Hematopoietic multipotent progenitor cell treated with erythropoietin and hydrocortisone succinate and interleukin-3 and kit ligand, for 8 days (in vitro differentiated cells): ENCODE measurements around the gene CLIP1.

ENCODE experiments used
- DNase-seq: peaks from one replicate; pipeline ENCODE4 v3.0.0-alpha.2; 2015

The CLIP1 gene

DNA sequence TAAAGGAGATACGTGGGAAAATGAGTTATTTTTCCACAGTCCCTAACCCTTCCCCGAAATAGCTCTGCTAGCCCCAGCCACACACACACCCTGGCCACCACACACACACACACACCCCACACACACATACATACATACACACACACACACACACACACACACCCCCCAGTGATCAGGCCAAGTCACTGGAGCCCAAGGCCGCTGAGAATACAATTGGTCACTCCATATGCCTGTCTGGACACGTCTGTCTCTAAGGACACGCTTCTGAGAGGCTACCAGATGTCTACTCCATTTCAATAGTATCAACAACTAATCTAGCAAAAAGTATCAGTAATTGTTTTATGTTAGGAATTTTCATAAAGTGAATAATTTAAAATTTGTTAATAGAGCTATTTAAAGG lies 183.6 kb downstream of the CLIP1 start:
- DNase-seq = no peak

DNA sequence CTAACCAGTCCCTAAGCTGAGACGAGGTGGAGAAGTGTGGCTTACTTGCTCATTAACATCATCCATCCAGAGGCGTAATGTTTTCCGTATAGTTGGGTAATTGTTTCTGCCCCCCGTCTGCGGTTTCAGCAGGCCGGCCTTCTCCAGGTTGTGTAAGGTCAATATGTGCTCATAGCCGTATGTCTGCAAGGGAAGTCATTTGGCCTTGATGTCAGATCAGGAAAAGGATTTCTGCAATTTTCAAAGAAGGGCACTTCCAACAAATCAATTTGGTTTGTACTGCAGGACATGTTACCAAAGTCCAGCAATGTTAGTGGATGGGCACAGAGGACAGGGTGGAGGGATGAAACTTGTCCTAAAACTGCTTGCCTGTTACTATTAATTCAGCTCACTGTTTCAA lies 186.7 kb downstream of the CLIP1 start:
- no peak for DNase-seq

GRCh38 chr12:122232691-122233090 lies 189.8 kb downstream of the CLIP1 start:
- no peak for DNase-seq

DNA sequence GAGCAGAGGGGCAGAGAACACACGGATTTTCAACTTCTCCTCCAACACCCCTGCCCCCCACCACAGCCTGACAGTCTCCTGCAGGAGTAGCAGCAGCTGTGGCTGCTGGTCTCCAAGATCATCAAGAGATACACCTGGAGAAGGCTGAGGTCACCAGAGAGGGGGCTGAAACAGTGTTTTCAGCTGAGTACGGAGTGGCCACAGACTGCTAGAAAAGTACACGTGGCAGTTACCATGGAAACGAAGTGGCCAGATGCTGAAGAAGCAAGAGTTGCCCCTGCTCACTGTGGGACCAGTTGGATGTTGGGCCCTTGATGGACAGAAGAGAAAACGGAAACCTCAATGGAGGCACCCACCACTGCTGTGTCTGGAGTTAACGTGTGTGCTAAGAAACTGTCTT lies 191.7 kb downstream of the CLIP1 start:
- no peak for DNase-seq

DNA sequence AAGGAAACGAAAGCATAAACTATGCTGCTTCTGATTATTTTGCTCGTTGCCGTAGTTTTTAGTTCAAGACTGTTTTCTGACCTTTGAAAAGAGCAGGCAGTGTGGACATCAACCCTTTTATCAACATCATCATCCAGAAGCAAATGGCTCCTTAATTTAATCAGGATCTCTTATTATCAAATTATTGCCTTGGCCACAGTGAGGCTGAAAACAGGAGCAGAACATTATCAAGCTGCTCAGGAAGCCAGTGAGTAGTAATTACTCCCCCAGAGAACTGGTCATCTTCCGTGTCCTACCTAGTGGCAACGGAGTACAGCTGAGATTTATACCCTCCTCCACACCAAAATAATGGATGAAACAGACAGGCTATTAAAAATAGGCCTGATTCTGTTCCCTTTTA lies 194.4 kb downstream of the CLIP1 start:
- DNase-seq = no peak

GRCh38 chr12:122227341-122227740 lies 195.1 kb downstream of the CLIP1 start:
- no peak for DNase-seq

GRCh38 chr12:122226366-122227125 lies 195.9 kb downstream of the CLIP1 start:
- DNase-seq = no peak

DNA sequence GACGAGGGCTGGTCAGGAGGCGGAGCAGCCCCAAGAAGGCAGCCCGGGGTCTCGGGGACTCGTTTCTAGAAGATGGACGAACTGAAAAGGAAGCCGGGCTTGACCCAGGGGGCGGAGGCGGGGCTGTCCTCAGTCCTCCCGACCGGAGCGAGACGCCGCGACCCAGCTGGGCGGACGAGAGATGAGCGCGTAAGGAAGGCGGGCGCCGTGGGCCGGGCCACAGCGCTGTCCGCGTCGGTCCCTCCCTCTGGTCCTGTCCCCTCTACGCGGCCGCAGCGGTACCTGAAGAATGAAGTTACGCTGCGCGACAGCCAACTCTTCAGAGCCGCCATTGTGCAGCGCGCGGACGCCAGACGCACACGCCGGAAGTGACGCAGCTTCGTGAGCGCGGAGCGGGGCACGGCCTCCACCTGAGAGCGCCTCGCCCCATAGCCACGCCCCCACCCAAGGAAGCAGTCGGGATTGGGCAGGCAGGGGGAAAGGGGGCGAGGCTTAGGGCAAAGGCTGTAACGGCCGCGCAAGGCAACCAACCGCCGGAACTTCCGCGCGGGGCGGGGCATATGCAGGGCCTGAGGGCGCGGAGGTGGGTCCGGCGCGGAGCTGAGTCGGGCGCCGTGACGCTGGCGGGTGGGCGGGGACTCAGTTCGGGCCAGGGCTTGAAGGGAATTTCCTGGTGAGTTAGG lies 196.6 kb downstream of the CLIP1 start, which contains the start of gene DIABLO:
Gene DIABLO (minus strand): TSS at position 370 of the 683 bp plus-strand sequence. CDS start 38 bp downstream, at position 332.
- DNase-seq = peak; percentile 99
